Hindlimb muscle (tissue), 1 donor: ENCODE results near the gene CELA3A. TPM values are rescaled to one million over a fixed set of nuclear protein-coding genes. Genes with fewer than 3 reads are reported as not detected.
"Not testable (repeated sequence)": the region's sequence is repeated elsewhere in the genome, so short reads cannot be mapped to it uniquely, and the experiment has no call there.

Experiments used
- DNase-seq: peaks from one replicate; pipeline ENCODE4 v3.0.0-alpha.2; 2013
- polyA plus RNA-seq: library from polyadenylated mRNA; unstranded; fragments of 120-200 nt; gene quantifications from one replicate; pipeline ENCODE4 v1.2.1, GENCODE V29; 2013; ENCODE audit not compliant: insufficient read length

The CELA3A gene
- polyA plus RNA-seq, 1 donor: not detected

DNA sequence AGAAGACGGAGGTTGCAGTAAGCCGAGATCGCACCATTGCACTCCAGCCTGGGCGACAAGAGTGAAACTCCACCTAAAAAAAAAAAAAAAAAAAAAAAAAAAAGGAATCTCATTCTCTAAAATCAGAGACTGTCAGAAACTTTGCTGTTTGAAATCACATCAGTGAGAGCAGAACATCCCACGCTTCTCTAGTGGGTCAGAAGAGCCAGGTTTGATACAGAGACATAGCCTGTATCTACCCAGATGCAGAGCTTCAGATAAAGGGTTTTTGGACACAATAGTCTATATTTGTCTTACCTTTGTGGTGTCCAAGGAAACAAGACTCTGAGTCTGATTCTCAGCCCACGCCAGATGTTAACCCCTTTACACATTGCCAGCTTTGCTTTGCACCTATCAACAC lies 19.6 kb downstream of the CELA3A start:
- no peak for DNase-seq

GRCh38 chr1:22024485-22025367 lies 23.3 kb downstream of the CELA3A start:
- peak; percentile 76 for DNase-seq

DNA sequence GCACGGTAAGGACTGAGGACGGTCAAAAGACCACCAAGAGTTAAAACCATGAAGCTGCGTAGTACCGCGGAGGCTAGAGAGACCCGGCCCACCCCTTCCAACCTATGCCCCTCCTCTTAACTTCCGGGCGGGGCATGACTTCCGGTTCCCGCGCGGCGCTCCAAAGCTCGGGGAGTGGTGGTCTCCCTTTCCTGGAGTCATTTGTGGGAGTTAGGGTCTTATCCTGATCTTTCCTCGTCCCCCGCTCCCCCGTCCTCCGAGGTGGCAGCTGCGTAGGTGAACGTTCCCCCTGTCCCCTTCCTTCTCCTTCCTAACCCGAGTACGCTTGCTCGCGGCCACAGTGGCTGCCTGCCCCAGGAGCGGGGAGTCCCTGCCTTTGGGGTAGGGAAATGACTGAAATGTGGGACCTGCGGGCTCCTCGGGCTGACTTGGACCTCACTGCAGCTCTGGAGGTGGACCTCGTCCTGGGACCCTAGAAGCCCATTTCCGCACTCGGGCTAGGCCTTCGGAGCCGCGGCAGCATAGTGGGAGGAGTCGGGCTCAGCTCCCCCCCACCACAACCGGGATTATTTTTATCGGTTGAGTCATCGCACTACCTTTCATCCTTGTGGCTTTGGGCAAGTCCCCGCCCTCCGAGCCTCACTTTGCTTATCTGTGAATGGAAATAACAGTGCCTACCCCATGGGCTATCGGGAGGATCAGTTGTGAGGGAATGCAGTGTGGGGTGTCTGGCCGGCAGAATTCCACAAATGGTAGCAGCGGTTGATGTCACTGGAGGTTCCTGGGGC lies 24.1 kb downstream of the CELA3A start:
- DNase-seq: peak; percentile 89

- DNase-seq: no peak
Observed at GRCh38 chr1:22026924-22027289, 25.4 kb downstream of the CELA3A start.

DNA sequence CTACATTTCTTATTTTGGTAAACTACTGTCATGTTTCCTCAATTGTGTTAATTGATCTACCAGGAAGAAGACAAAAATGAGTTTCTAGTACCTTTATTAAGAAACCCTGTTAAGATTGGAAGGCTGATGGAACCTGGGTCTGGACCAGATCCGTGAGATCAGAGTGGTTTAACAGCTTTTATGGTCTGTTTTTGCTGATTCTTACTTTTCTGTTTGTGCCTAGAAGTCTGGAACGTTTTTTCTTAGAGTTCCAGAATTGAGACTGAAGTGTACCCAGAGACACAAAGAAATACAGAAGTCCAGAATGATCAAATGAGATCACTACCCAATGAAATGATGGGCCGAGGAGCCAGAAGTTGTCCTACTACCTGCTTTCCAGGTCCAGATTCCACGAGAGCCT lies 28.6 kb downstream of the CELA3A start:
- no peak for DNase-seq

GRCh38 chr1:22030473-22030872 lies 29.0 kb downstream of the CELA3A start:
- no peak for DNase-seq

- DNase-seq: no peak
Observed at GRCh38 chr1:22031214-22031962, 29.9 kb downstream of the CELA3A start.

- not testable (repeated sequence) for DNase-seq
Observed at GRCh38 chr1:22034834-22035233, 33.4 kb downstream of the CELA3A start.

DNA sequence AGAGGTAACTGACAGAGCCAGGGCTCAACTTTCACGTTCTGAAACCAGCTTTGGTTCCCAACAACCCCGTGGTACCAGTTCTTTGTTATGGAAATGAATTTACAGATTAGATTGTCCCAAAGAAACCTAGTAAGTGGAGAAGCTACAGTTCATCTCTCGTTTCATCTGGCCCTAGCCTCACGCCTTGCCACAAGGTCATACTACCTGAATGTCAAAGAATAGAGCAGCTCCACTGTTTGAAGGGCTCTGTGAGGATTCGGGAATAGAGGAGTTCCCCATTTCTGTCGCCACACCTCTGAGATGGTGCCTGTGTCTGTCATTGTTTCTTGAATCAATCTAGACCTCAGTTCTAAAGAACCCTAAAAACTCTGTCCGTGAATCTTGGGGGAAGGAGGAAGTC lies 36.1 kb downstream of the CELA3A start:
- no peak for DNase-seq

GRCh38 chr1:22038036-22038435 lies 36.6 kb downstream of the CELA3A start:
- peak; percentile 48 for DNase-seq

- peak; percentile 54 for DNase-seq
Observed at GRCh38 chr1:22039594-22040285, 38.3 kb downstream of the CELA3A start.

GRCh38 chr1:22040286-22040623 lies 38.8 kb downstream of the CELA3A start:
- DNase-seq: no peak

DNA sequence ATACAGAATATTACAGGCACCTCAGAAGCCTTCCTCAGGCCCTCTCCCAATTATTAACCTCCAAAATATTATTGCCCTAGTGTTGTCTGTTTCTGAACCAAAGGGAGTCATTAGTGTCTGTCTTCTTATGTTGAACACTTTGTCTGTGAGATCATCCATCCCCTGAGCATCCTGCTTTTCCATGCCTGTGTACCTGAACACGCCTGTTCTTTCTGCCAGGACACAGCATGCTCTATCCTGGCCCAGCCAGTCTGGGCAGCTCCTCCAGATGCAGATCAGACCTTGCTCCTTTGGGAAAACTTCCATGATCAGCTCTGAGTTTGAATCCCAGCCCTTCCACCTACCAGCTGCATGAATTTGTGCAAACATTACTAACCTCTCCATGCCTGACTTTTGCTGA lies 40.0 kb downstream of the CELA3A start:
- DNase-seq: no peak

GRCh38 chr1:22043198-22043769 lies 41.8 kb downstream of the CELA3A start:
- no peak for DNase-seq

- no peak for DNase-seq
Observed at GRCh38 chr1:22044690-22045420, 43.4 kb downstream of the CELA3A start.

DNA sequence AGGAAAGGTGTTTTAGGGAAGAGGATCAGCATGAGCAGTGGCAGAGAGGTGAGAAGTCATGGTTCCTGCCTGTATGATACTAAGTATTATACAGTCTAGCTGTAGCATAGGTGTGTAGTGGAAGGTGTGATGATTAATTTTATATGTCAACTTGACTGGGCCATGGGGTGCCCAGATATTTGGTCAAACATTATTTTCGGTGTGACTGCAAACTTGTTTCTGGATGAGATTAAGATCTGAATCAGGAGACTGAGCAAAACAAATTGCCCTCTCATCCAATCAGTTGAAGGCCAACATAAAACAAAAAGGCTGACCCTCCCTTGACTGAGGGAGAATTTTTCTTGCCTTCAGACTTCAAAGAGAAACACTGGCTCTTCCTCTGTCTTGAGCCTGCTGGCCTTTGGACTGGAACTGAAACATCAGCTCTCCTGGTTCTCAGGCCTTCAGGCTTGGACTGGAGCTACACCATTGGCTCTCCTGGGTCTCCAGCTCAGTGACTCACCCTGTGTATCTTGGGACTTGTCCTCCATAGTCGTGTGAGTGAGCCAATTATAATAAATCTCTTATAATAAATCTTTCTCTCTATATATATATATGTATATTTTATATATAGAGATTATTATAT lies 44.3 kb downstream of the CELA3A start:
- no peak for DNase-seq

- no peak for DNase-seq
Observed at GRCh38 chr1:22048351-22049192, 47.1 kb downstream of the CELA3A start.

DNA sequence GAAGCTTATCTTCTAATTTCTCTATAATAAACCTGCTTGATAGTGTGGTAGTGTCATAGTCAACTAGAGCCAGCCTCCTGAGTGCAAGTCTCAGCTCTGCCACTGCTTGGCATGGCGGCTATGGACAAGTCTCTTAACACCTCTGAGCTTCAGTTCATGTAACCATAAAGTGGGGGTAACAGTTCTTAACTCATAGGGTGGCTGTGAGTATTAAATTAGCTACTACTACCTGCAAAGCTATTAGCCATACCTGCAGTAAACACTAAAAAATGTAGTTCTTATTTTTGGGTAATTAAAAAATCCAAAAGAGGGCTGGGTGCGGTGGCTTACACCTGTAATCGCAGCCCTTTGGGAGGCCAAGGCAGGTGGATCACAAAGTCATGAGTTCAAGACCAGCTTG lies 48.9 kb downstream of the CELA3A start:
- DNase-seq: no peak

DNA sequence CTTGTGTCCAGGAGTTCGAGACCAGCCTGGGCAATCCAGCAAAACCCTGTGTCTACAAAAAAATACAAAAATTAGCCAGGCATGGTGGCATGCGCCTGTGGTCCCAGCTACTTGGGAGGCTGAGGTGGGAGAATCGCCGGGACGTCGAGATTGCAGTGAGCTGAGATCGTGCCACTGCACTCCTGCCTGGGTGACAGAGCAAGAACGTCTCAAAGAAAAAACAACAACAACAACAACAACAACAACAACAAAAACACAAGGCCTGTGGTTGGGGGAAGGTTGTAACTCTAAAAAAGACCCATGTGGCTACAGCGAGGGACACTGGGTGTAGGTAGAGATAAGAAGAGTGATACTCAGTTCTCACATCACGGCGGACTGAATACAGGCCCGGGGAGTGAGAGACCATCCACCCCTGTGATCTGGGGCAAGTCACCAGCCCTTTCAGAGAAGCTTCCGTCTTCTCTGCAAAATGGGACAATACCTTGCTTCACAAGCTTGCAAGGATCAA lies 50.2 kb downstream of the CELA3A start:
- DNase-seq: no peak
